Thoracic aorta (tissue), 2 donors: ENCODE data around the gene GGT1. TPM values are rescaled to one million over a fixed set of nuclear protein-coding genes. Genes with fewer than 3 reads are reported as not detected.

Experiments
- ATAC-seq: fragments of 150-250 bp; one replicate; pipeline ENCODE4 v1.8.0; 2017; ENCODE audit warnings: low read depth; ENCODE audit not compliant: insufficient number of reproducible peaks, low FRiP score
- DNase-seq: peaks from one replicate; pipeline ENCODE4 v3.0.0-alpha.2; 2020; ENCODE audit warnings: low spot score
- H3K27ac ChIP-seq, 2 donors: fragments of 200-600 bp; sonication (generic); 1 replicate in 1 of 2; 2 replicates in 1 of 2; pipeline ENCODE4 v1.5.1; 2016; ENCODE audit warnings: mild to moderate bottlenecking in 2 of 2, moderate library complexity in 2 of 2
- H3K27me3 ChIP-seq: fragments of 200-600 bp; sonication (generic); replicated peaks from 2 replicates; pipeline ENCODE4 v1.6.0; 2016; ENCODE audit warnings: mild to moderate bottlenecking; ENCODE audit not compliant: insufficient read depth
- H3K36me3 ChIP-seq: fragments of 200-600 bp; sonication (generic); one replicate; pipeline ENCODE4 v1.5.1; 2016
- H3K4me1 ChIP-seq, 2 donors: fragments of 200-600 bp; sonication (generic); 1 replicate in 1 of 2; 2 replicates in 1 of 2; pipeline versions ENCODE4 v1.5.1 to v1.6.0; 2016; ENCODE audit warnings: low read depth in 2 of 2, mild to moderate bottlenecking in 1 of 2; ENCODE audit not compliant: control insufficient read depth in 1 of 2
- H3K4me3 ChIP-seq: fragments of 200-600 bp; sonication (generic); 2 replicates; pipeline ENCODE4 v1.5.1; 2016; ENCODE audit warnings: mild to moderate bottlenecking
- H3K9me3 ChIP-seq: fragments of 200-600 bp; sonication (generic); 2 replicates; pipeline ENCODE4 v1.5.1; 2016
- CTCF ChIP-seq: fragments of 200-600 bp; sonication (generic); IDR thresholded peaks from one replicate; pipeline ENCODE4 v1.5.1; 2019; ENCODE audit warnings: antibody characterized with exemption
- total RNA-seq, 2 donors: library from RNA; depleted of rRNA; stranded (reverse); fragments of >200 nt; gene quantifications; one replicate each; pipeline versions ENCODE4 v1.1.0 to v1.2.3, GENCODE V29; 2016

The GGT1 gene
- total RNA-seq, 2 donors from 2014 or later, result 3.4 to 3.7 TPM

GRCh38 chr22:24588381-24588756 lies 14.6 kb upstream of the GGT1 start:
- peaks cover 7 to 29% of the 10 kb centered on the region in 2 donors for H3K4me1 ChIP-seq
- DNase-seq, result no peak

GRCh38 chr22:24588757-24589481 lies 14.1 kb upstream of the GGT1 start:
- DNase-seq, result no peak
- Histone ChIP-seq H3K4me1 (peaks cover 2 to 29% of the 10 kb centered on the region in 2 donors), H3K4me3 (no peak overlapping the region), H3K9me3 (no peaks in the 10 kb centered on the region), H3K27me3 (no peaks in the 10 kb centered on the region), H3K36me3 (peaks cover 14% of the 10 kb centered on the region), H3K27ac (no peak overlapping the region)
- ATAC-seq, result no peak
- no peak for TF ChIP-seq CTCF

More at GRCh38 chr22:24588381-24588756, 14.6 kb upstream of the GGT1 start:
- Histone ChIP-seq H3K36me3 (peaks cover 14% of the 10 kb centered on the region), H3K4me3 (no peak overlapping the region), H3K27ac (no peak overlapping the region), H3K27me3 (no peaks in the 10 kb centered on the region), H3K9me3 (no peaks in the 10 kb centered on the region)
- no peak for ATAC-seq
- TF ChIP-seq CTCF, result no peak

- Histone ChIP-seq H3K27me3 (no peaks in the 10 kb centered on the region), H3K36me3 (peaks cover 14% of the 10 kb centered on the region), H3K4me3 (no peak overlapping the region), H3K4me1 (peaks cover 0 to 26% of the 10 kb centered on the region in 2 donors), H3K9me3 (no peaks in the 10 kb centered on the region), H3K27ac (no peak overlapping the region)
- ATAC-seq (no peak), DNase-seq (no peak)
- TF ChIP-seq CTCF, result no peak
Observed at GRCh38 chr22:24589518-24590030, 13.4 kb upstream of the GGT1 start.

- no peak for ATAC-seq
Observed at GRCh38 chr22:24590596-24591173, 12.3 kb upstream of the GGT1 start.

More at GRCh38 chr22:24590596-24591173, 12.3 kb upstream of the GGT1 start:
- Histone ChIP-seq H3K9me3 (no peaks in the 10 kb centered on the region), H3K36me3 (peaks cover 14% of the 10 kb centered on the region), H3K27ac (no peak overlapping the region), H3K4me3 (no peak overlapping the region), H3K4me1 (peaks cover 0 to 22% of the 10 kb centered on the region in 2 donors), H3K27me3 (no peaks in the 10 kb centered on the region)
- no peak for DNase-seq
- no peak for TF ChIP-seq CTCF
